Skin of body (tissue), 2 donors: ENCODE measurements around the gene ARHGDIB. TPM values are rescaled to one million over a fixed set of nuclear protein-coding genes. Genes with fewer than 3 reads are reported as not detected.

ENCODE experiments used
- DNase-seq: peaks from one replicate; lab custom pipeline; 2025; lab: John Stamatoyannopoulos, UW
- total RNA-seq: library from RNA; depleted of rRNA; stranded (reverse); fragments of >200 nt; gene quantifications from one replicate; pipeline ENCODE4 v1.2.3, GENCODE V29; 2014

Gene ARHGDIB
- total RNA-seq, 1 donor from 2014 or later, result 36.7 TPM

- DNase-seq, result no peak
Observed at GRCh38 chr12:14956905-14957304, 4.5 kb downstream of the ARHGDIB start.

- DNase-seq, result no peak
Observed at GRCh38 chr12:14956024-14956891, 5.1 kb downstream of the ARHGDIB start.

DNA sequence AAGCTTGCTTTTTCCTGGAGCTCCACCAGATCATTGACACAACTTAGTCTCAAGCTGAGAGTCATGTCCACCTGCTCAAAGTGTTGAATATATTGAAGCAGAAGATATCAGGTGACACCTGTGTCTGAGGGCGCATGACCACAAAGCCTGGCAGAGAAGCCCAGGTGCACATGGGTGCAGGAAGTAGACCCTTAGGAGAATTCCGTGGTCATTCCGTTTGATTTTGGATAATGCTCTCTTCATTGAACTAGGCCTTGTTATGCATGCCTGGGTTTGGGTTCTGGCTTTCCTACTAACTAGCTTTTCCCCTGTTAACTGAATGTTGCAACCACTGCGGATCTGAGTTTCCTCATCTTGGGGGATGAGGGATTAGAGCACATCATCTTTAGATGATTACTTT lies 7.1 kb downstream of the ARHGDIB start:
- no peak for DNase-seq

DNA sequence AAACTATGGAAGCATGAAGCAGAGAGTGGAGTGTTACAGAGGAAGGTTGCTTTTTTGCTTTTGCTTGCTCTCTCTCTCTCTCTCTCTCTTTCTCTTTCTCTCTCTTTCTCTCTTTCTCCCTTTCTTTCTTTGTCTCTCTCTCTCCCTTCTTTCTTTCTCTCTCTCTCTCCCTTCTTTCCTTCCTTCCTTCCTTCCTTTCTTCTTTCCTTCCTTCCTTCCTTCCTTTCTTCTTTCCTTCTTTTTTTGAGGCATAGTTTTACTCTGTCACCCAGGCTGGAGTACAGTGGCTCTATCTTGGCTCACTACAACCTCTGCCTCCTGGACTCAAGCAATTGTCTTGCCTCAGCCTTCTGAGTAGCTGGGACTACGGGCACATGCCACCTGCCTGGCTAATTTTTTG lies 7.6 kb downstream of the ARHGDIB start:
- DNase-seq, result no peak

- DNase-seq, result peak; percentile 41
Observed at GRCh38 chr12:14952299-14952921, 9.0 kb downstream of the ARHGDIB start.

DNA sequence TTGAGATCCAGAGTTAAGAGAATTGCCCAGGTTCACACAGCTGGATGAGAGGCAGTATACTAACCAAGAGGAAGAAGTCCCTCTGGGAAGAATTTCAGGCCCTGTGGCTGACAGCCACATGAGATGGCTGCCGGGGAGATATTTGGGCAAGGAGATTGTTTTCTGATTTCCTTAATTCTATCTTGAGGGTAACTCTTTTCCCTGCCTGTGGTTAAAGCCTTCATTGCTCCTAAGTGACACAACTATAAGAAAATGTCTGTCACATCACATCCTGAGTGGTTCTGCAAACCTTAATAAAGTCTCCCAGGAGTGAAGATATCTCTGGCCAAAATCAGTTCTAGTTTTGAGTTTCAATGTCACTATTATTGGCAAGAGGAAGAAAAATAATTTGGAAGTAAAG lies 9.6 kb downstream of the ARHGDIB start:
- no peak for DNase-seq

GRCh38 chr12:14950982-14951746 lies 10.2 kb downstream of the ARHGDIB start:
- DNase-seq, result no peak

DNA sequence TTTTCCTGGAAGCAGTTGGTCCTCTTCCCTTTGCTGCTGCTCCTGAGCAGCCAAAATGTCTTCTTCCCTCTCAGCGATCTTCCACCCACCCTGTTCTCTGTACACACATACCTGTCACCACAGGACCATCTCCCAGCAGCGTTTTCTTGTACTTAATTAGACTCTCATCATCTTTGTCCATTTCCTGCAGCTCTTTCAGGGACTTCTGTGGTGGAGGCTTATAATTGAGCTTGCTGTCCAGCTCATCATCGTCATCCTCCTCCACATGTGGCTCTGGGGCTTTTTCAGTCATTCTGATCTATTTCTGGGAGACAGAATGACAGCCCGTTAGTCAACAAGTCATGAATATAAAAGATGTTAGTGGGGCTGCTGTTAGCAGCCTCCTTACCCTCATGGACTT lies 11.0 kb downstream of the ARHGDIB start:
- DNase-seq, result no peak

DNA sequence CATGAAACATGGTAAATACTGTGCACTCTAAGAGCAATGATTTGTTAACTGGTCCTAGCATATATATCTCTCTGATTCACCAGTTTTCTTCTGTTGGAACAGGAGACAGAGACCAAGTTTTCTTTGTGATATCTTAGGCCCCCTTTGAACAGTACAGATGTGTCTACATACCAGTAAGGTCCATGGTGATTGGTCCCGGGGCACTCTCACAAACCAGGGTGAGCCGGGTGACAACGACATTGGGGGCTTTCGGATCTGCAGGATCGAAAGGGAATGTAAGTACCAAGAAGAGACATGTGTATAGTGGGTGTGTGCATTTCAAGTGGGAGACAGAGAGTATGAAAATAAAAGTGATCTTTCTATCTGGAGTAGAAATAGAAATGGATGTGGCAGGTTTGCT lies 11.8 kb downstream of the ARHGDIB start:
- DNase-seq, result no peak

- DNase-seq, result peak; percentile 55
Observed at GRCh38 chr12:14948672-14949071, 12.7 kb downstream of the ARHGDIB start.

DNA sequence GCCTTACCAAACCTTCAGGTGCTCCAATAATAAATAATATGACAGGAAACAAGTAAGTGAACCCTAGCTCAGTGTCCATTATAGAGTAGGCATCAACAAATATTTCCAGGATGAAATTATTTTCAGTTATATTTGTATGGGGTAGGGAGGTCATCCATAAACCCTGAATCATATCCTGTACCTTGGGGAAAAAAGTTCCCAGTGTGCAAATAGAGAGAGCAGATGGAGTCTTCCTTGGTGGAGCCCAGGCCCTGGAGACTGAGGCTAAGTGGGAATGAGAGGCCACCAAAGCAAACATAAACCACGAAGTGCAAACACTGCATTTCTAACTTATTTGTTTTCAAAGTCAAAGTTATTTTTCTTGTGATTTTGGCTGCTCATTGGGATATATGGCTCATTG lies 14.5 kb downstream of the ARHGDIB start:
- no peak for DNase-seq

- no peak for DNase-seq
Observed at GRCh38 chr12:14946162-14946561, 15.2 kb downstream of the ARHGDIB start.

DNA sequence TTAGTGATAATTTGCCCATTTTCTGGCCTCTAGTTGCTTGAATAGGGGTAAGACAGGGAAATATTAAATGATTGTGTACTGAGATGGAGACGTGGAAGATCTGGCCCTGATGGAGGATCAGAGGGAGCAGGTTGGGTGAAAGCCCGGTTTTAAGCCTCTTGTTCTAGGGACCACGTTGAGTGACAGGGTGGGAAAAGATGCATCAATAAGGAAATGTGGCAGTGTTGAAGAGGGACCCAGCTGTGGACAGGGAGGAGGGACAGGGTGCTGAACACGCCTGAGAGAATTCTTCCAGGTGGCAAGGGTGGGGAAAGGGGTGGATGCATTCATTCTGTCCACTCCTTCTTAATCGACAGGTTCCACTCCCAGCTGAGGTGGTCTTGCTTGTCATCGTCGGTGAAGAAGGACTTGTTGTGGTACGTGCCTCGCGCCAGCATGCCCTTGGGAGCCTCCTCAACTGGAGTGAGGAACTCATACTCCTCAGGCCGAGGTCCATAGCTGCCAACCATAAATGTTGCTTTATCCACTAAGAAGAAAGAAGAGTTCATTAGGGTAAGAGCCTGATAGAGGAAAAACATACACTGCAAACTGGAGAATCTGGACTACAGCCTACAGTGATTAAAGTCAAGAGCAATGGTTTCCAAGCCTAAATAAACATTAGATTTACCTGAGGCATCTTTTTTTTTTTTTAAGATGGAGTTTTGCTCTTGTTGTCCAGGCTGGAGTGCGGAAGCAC lies 19.0 kb downstream of the ARHGDIB start:
- no peak for DNase-seq

DNA sequence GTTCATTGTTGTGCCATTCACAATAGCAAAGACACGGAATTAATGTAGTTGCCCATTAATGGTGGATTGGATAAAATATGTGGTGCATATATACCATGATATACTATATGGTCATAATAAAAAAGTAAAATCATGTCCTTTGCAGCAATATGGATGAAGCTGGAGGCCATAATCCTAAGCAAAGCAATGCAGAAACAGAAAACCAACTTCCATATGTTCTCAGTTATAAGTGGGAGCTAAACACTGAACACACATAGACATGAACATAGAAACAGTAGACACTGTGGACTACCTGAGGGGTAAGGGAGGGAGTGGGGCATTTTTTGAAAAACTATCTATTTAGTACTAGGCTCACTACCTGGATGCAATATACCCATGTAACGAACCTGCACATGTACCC lies 20.0 kb downstream of the ARHGDIB start:
- DNase-seq, result no peak

DNA sequence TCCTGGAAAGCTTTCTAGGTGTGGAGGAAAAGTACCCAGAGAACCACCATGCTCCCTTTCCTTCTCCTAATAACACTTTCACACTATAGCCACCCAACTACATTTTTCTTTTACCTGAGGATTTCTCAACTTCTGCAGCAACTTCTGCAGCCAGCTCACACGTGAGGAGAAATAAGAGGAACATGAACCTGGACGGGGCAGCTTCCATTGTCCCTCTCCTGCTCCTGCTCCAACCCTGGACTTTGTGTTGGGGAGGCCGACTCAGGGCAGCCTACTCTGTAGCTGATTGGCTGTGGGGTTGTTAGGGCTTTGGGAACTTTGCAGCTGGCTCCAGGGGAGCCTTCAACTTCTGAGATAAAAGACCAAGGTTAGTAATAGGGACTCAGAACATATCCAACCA lies 23.1 kb downstream of the ARHGDIB start, which contains the start of gene ERP27:
TSS of gene ERP27 (minus strand) at position 237 of the 400 bp plus-strand sequence. CDS start at position 208, 29 bp downstream.
- DNase-seq, result no peak

- no peak for DNase-seq
Observed at GRCh38 chr12:14937689-14938088, 23.7 kb downstream of the ARHGDIB start.

GRCh38 chr12:14937014-14937413 lies 24.4 kb downstream of the ARHGDIB start:
- DNase-seq, result no peak

GRCh38 chr12:14936224-14936861 lies 25.1 kb downstream of the ARHGDIB start:
- no peak for DNase-seq

GRCh38 chr12:14935031-14935430 lies 26.4 kb downstream of the ARHGDIB start:
- DNase-seq, result no peak

DNA sequence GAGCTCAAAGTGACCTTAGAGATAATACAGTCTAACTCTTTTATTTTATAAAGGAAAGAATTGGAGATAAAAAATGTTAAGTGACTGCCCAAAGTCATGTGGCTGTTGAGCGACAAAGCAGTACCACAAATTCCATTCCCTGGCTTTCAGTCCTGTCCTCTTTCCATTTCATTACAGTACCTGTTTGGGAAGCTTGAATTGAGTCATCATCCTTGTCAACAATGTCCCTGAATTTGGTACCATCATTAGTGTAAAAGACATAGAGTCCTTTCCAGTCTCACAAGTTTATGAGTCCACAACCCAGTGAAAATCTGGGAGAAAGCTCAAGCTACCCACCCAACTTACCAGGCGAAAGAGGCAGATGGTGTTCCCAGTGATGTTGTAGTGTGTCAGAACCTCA lies 26.9 kb downstream of the ARHGDIB start:
- no peak for DNase-seq
